GM21786 (cell line): Measurements from ENCODE around the gene TBC1D3C.
"Not testable (repeated sequence)": the region's sequence is repeated elsewhere in the genome, so short reads cannot be mapped to it uniquely, and the experiment has no call there.

ENCODE experiments used
- ATAC-seq: cut with Tn5 transposase; IDR thresholded peaks from one replicate; pipeline ENCODE4 v1.9.1; 2021; ENCODE audit not compliant: unreplicated experiment

TBC1D3C gene

GRCh38 chr17:38068534-38068933 is at the start of gene TBC1D3C:
TSS of gene TBC1D3C (minus strand) at chr17:38068634. CDS start at chr17:38067066, 1,568 bp downstream.
- ATAC-seq = not testable (repeated sequence)

DNA sequence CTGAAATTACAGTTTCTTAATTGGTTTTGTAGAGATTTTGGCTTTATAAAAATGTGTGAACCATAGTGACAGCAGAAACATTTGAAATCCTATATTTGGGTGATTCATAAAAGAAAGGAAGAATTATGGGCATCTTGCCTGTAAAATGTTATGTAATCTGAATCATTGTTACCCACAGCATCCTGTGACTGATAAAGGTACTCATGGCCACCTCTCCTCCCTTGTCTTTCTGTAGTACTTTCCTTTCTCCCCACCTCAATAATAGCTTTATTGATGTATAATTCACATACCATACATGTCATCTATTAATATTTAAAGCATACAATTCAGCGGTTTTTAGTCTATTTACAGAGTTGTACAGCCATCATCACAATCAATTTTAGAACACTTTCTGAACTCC is 30.8 kb upstream of the TBC1D3C start:
- ATAC-seq = not testable (repeated sequence)

DNA sequence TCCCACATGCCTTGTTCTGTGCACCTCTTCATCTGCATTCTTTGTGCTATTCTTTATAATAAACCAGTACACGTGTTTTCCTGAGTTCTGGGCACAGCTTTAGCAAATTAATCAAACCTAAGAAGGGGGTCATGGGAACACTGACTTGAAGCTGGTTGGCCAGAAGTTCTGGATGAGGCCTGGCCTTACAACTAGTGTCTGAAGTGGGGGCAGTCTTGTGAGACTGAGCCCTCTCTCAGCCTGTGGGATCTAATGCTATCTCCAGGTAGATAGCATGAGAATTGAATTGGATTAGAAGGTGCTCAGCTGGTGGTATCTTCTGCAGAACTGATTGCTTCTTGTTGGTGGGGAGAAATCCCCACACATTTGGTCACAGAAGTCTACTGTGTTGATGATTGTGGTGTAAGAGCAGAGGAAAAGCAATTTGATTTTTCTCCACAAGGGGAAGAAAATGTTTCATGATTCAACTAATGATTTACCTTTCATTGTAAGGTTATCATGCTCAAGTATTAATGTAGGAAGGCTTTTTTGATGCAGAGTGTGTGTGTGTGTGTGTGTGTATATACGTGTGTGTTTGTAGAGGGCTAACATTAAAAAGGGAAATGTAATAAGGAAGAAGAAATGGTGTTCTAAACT is 25.7 kb upstream of the TBC1D3C start:
- not testable (repeated sequence) for ATAC-seq

DNA sequence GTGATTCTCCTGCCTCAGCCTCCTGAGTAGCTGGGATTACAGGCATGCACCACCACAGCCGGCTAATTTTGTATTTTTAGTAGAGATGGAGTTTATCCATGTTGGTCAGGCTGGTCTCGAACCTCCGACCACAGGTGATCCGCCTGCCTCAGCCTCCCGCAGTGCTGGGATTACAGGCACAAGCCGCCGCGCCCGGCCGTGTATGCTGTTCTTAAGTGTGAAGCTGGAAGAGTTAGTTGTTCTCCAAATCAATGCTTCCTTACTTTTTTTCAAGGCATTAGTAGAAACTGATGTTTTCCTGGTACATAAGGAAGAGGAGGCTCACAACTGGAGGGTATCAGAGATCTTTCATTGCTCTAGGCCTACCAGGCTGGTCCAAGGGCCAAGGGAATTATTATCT is 19.7 kb upstream of the TBC1D3C start:
- ATAC-seq = not testable (repeated sequence)

DNA sequence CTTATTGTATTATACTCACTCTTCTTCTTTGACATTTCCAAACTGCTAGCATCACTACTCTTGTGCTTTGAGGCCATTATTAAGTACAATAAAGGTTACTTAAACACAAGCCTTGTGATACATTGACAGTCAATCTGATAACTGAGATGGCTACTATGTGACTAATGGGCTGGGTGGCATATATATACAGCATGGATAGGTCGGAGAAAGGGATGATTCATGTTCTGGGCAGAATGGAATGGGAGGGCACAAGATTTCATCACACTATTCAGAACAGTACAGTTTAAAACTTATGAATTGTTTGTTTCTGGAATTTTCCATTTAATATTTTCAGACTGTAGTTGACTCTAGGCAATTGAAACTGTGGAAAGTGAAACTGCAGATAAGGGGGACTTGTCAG is 18.9 kb upstream of the TBC1D3C start:
- not testable (repeated sequence) for ATAC-seq
